Transverse colon (tissue), 4 donors: ENCODE data around the gene C14orf119. TPM values are rescaled to one million over a fixed set of nuclear protein-coding genes. Genes with fewer than 3 reads are reported as not detected.

Source experiments
- DNase-seq: peaks from one replicate; pipeline ENCODE4 v3.0.0-alpha.2; 2019
- H3K27ac ChIP-seq, 4 donors: fragments of 200-600 bp; sonication (generic); 2 replicates each; pipeline ENCODE4 v1.5.1; 2016 to 2018; ENCODE audit warnings: inconsistent platforms in 4 of 4
- H3K27me3 ChIP-seq: fragments of 200-600 bp; sonication (generic); 2 replicates; pipeline ENCODE4 v1.5.1; 2017; ENCODE audit warnings: inconsistent platforms
- H3K36me3 ChIP-seq, 4 donors: fragments of 200-600 bp; sonication (generic); 2 replicates each; pipeline ENCODE4 v1.5.1; 2017 to 2019; ENCODE audit warnings: inconsistent platforms in 4 of 4
- H3K4me1 ChIP-seq, 4 donors: fragments of 200-600 bp; sonication (generic); 2 replicates each; pipeline ENCODE4 v1.5.1; 2017 to 2020; ENCODE audit warnings: inconsistent platforms in 4 of 4
- H3K4me3 ChIP-seq, 4 donors: fragments of 200-600 bp; sonication (generic); 1 replicate in 1 of 4; 2 replicates in 3 of 4; pipeline versions ENCODE4 v1.5.1 to v1.6.1; 2017 to 2019; ENCODE audit warnings: inconsistent platforms in 4 of 4
- H3K9me3 ChIP-seq, 2 donors: fragments of 200-600 bp; sonication (generic); 2 replicates each; pipeline ENCODE4 v1.5.1; 2017 to 2019; ENCODE audit warnings: inconsistent platforms in 2 of 2
- CTCF ChIP-seq, 5 experiments: fragments of 200-600 bp in 3 of 5; fragments of 450-650 bp in 2 of 5; sonication (generic) in 3 of 5; IDR thresholded peaks; 1 replicate in 2 of 5; 2 replicates in 3 of 5; pipeline ENCODE4 v1.5.1; 2016 to 2017; ENCODE audit warnings: antibody characterized with exemption in 5 of 5, inconsistent platforms in 3 of 5, mild to moderate bottlenecking in 2 of 5, moderate library complexity in 1 of 5
- EP300 ChIP-seq: sonication (generic); formaldehyde crosslinking; IDR thresholded peaks from one replicate; pipeline ENCODE4 v1.6.1; 2017; ENCODE audit warnings: antibody characterized with exemption, low read depth
- POLR2A ChIP-seq: fragments of 450-650 bp; IDR thresholded peaks from one replicate; pipeline ENCODE4 v1.6.1; 2016; ENCODE audit warnings: antibody characterized with exemption, mild to moderate bottlenecking, moderate library complexity
- POLR2AphosphoS5 ChIP-seq, 3 donors: sonication (generic); formaldehyde crosslinking; IDR thresholded peaks; one replicate each; pipeline ENCODE4 v1.6.1; 2016; ENCODE audit warnings: antibody characterized with exemption in 3 of 3
- WGBS, 2 donors: methylation state at CpG; one replicate each; pipeline ENCODE4 v1.1.5; 2018; ENCODE audit warnings: low coverage in 1 of 2; 5-methylcytosine and 5-hydroxymethylcytosine counted together
- in situ Hi-C, 4 donors: fragments of 200-750 bp; cut with MboI; loops; one replicate each; pipeline versions ENCODE4 v1.15.0 to v1.15.1; 2017; ENCODE audit warnings: low sequenced_read_pairs in 3 of 4, low pct_ligation_motif_present in 1 of 4, low pct_unique_long_range_greater_than_20kb in 1 of 4
- intact Hi-C: fragments of 100-400 bp; cut with DNase I; formaldehyde crosslinking; loops from one replicate; pipeline ENCODE4 v1.15.1; 2023; ENCODE audit warnings: low total_unique reads
- total RNA-seq, 4 donors: library from RNA; depleted of rRNA; stranded (reverse); fragments of >200 nt; gene quantifications; one replicate each; pipeline ENCODE4 v1.1.0, GENCODE V29; 2016

Gene C14orf119
- total RNA-seq, 4 donors from 2014 or later: 3.6 to 33.7 (median 32.0) TPM

- 86% methylated on average over 10 of the region's 10 CpGs; no CpG with 5 or more reads in 1 of the 2 donors for WGBS, 2 donors
- peaks cover 0 to 6% (median 2%) of the 10 kb centered on the region in 4 donors for H3K36me3 ChIP-seq
- H3K27ac ChIP-seq: no peak overlapping the region
- DNase-seq: no peak
- H3K27me3 ChIP-seq: no peaks in the 10 kb centered on the region
- H3K4me3 ChIP-seq: no peak overlapping the region
- peaks cover 10 to 14% (median 12%) of the 10 kb centered on the region in 4 donors for H3K4me1 ChIP-seq
- H3K9me3 ChIP-seq: no peaks in the 10 kb centered on the region
- TF ChIP-seq POLR2A (no peak), CTCF (IDR thresholded peaks at IDR 0.05) (no peak), POLR2AphosphoS5 (IDR thresholded peaks at IDR 0.05) (no peak), EP300 (no peak)
- intact Hi-C loops (no loop called here), in situ Hi-C loops (no loop called here)
Measured at GRCh38 chr14:23099212-23099861, 4.0 kb downstream of the C14orf119 start.

- WGBS, 2 donors: 82 to 100% methylated on average over 1 to 6 of the region's 6 CpGs
- intact Hi-C loops (no loop called here), in situ Hi-C loops (loop anchor here in 3 of 4 donors (25.0 kb wide), 1 partner anchor 186 kb away; the partner anchor contains the start of gene HOMEZ (in 3 of the 3))
- Histone ChIP-seq H3K4me1 (peaks cover 10 to 14% (median 12%) of the 10 kb centered on the region in 4 donors), H3K27me3 (no peaks in the 10 kb centered on the region), H3K9me3 (no peaks in the 10 kb centered on the region), H3K4me3 (no peak overlapping the region), H3K27ac (no peak overlapping the region), H3K36me3 (peaks cover 0 to 6% (median 2%) of the 10 kb centered on the region in 4 donors)
- no peak for TF ChIP-seq CTCF (IDR thresholded peaks at IDR 0.05)
- TF ChIP-seq EP300: no peak
- DNase-seq: no peak
Measured at GRCh38 chr14:23101213-23101970, 6.1 kb downstream of the C14orf119 start.

- Histone ChIP-seq H3K4me3 (no peak overlapping the region), H3K27me3 (no peaks in the 10 kb centered on the region), H3K4me1 (peaks cover 4 to 6% (median 5%) of the 10 kb centered on the region in 4 donors), H3K9me3 (no peaks in the 10 kb centered on the region), H3K36me3 (peaks cover 0 to 6% (median 2%) of the 10 kb centered on the region in 4 donors), H3K27ac (no peak overlapping the region)
- intact Hi-C loops (no loop called here), in situ Hi-C loops (loop anchor here in 3 of 4 donors (25.0 kb wide), 1 partner anchor 185 kb away; the partner anchor contains the start of gene HOMEZ (in 3 of the 3))
- TF ChIP-seq POLR2A: no peak
- TF ChIP-seq POLR2AphosphoS5 (IDR thresholded peaks at IDR 0.05): no peak
- TF ChIP-seq CTCF (IDR thresholded peaks at IDR 0.05): no peak
- TF ChIP-seq EP300: no peak
- no peak for DNase-seq
- WGBS, 2 donors: 65 to 78% methylated on average over 2 to 10 of the region's 10 CpGs
Measured at GRCh38 chr14:23101986-23102625, 6.8 kb downstream of the C14orf119 start.

- H3K27ac ChIP-seq: no peak overlapping the region
- no peaks in the 10 kb centered on the region for H3K9me3 ChIP-seq
- in situ Hi-C loops: loop anchor here in 3 of 4 donors (25.0 kb wide), 1 partner anchor 184 kb away; the partner anchor contains the start of gene HOMEZ (in 3 of the 3)
- intact Hi-C loops: no loop called here
- no peak for DNase-seq
- TF ChIP-seq POLR2AphosphoS5 (IDR thresholded peaks at IDR 0.05) (no peak), POLR2A (no peak), EP300 (no peak), CTCF (IDR thresholded peaks at IDR 0.05) (no peak)
- 89% methylated on average over 2 of the region's 2 CpGs; no CpG with 5 or more reads in 1 of the 2 donors for WGBS, 2 donors
- H3K4me1 ChIP-seq: no peaks in the 10 kb centered on the region
- no peak overlapping the region for H3K4me3 ChIP-seq
- peaks cover 0 to 6% (median 2%) of the 10 kb centered on the region in 4 donors for H3K36me3 ChIP-seq
- H3K27me3 ChIP-seq: no peaks in the 10 kb centered on the region
Measured at GRCh38 chr14:23102801-23103200, 7.5 kb downstream of the C14orf119 start.
